H4 (cell line): ENCODE measurements around the gene RAD51B. TPM values are rescaled to one million over a fixed set of nuclear protein-coding genes. Genes with fewer than 3 reads are reported as not detected.
"Not testable (repeated sequence)": the region's sequence is repeated elsewhere in the genome, so short reads cannot be mapped to it uniquely, and the experiment has no call there.

Experiments used
- DNase-seq: peaks from one replicate; pipeline ENCODE4 v3.0.0-alpha.2; 2015; ENCODE audit warnings: low spot score
- total RNA-seq: library from RNA; depleted of rRNA; stranded (reverse); fragments of >200 nt; shearing (Covaris generic); gene quantifications from 2 replicates; pipeline ENCODE4 v1.2.3, GENCODE V29; 2014

RAD51B gene
- total RNA-seq, 1 experiment from 2014 or later: 11.2 TPM

DNA sequence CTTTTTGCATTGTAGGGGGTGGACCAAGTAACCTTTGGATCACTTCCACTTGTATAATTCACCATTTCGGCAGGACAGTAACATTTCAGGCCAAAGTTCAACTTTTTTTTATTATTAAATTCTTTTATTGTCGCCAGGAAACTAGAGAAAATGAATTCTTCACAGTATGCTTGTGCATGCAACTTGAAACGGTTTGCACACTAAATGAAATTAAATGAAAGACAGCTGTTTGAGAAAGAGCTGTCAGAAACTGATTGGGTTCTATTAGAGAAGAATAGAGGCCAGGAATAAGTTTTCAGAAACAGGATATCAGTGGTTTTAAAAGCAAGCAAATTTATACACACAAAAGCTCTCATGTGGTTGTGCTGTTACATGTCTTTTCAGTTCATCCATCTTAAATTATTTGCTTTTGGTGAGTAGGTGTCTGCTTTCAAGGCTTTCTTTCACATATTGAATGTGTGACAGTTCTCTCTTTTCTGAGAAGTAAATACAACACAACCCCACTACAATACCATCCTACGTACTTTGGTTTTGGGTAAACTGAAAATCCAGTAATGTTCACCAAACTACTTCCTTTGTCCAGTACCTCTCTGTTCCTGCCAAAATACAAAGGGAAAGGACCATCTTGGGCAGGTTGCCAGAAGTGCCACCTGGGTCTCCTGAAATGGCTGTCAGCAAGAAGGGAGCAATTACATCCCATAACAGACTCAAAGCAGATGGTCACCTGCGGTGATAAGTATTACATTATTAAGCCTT is 291.7 kb downstream of the RAD51B start:
- no peak for DNase-seq

DNA sequence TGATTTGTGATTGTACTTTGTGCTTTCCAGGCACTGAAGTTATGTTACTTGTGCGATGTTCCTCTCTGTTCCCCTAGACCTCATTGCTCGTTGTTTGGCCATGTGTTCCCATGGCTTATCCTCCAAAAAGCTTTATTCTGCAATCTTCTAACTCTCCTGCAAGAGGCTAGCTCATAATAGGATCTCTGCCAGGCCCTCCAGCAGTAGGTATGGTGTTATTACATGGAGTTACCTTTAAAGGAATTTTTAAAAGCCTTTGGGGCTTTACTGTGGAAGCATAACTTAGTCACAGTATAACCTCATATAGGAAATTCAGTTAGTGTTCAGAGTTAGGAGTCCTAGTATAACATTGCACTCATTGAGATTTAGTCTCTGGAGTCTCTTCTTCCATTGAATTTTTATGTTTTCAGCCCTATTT is 292.3 kb downstream of the RAD51B start:
- no peak for DNase-seq

DNA sequence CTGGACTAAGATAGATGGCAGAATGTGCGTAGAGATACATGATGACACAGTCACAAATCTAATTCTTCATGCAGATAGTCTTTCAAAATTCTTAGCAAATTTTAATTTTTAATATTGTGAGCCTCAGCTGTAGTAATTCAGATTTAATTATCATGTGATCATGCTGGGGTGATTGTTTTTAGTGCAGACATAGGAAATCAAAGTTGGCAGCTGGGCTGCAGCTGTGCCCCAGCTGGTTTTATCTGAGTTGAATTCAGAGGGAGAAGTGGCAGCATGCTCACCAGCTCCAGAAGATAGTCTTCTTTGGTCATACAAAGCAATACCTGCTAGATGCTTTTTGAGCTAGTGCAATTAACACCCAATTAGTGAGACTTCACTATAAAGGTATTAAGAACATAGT is 292.9 kb downstream of the RAD51B start:
- no peak for DNase-seq

DNA sequence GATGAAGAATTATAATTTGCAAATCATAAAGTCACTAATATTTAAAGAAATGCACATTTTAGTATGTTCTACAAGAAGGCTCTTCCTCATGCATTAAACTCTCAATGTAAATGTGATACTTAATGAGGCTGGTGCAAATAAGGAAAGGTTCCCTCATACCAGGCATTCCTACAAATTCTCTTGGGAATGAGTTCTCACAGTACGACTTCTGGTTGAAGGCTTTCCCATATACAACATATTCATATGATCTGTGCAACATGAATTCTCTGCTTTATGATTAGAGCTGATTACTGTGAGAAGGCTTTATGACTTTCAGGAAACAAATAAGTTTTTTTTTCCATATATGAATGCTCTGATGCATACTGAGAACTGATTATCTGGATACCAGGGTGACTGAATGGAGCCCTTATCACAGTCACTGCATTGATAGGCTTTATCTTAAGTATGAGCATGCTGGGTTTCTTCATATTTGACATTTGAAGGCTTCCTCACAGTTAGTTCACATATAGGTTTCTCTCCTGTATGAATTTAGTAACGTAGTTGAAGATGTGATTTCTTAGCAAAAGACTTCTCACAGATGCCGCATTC is 293.9 kb downstream of the RAD51B start:
- no peak for DNase-seq

DNA sequence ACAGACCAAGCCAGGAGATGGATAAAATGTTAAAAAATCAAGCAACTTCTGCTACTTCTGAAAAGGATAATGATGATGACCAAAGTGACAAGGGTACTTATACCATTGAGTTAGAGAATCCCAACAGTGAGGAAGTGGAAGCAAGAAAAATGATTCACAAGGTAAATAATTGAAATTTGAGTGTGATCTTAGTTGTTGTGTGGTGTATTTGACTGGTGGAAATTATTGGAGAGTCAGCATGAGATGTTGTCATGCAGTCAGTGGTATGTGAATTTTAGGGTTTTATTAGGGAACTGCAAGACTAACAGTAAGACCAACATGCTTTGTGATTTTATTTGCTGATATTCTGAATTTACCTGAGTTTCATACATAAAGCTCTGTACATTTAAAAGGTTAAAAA is 296.4 kb downstream of the RAD51B start:
- not testable (repeated sequence) for DNase-seq

DNA sequence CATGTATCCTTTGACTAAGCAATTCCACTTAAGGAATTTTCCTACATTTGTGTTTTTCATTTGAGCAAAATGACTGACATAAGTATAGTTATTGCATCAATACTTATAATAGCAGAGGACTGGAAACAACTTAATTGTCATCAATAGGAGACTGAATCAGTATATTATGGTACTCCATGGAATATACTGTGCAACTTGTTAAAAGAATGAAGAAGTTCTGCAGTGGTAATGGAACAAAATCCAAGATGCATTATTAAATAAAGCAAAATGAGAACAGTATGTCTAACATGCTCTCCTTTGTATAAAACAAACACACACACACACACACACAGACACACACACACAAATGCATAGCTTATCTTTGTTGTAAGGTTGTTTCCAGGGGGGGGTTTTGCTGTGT is 303.1 kb downstream of the RAD51B start:
- DNase-seq: no peak

DNA sequence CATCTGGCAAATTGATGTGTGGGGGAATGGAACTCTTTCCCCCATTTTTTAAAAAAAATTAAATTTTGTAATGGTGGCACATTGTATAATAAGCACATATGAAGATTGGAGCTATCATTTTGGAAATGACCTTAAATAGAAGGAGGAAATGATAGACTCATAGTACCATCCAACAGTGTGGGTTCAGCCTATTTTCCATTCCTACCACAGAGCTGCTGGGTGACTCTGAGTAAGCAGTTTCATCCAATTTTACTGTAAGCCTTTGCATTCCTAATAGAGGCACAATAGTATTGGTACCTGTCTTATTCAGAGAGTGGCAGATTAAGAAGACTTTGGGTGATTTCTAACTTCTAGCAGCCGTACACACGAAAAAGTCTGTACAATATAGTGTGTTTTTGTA is 304.5 kb downstream of the RAD51B start:
- DNase-seq: no peak

DNA sequence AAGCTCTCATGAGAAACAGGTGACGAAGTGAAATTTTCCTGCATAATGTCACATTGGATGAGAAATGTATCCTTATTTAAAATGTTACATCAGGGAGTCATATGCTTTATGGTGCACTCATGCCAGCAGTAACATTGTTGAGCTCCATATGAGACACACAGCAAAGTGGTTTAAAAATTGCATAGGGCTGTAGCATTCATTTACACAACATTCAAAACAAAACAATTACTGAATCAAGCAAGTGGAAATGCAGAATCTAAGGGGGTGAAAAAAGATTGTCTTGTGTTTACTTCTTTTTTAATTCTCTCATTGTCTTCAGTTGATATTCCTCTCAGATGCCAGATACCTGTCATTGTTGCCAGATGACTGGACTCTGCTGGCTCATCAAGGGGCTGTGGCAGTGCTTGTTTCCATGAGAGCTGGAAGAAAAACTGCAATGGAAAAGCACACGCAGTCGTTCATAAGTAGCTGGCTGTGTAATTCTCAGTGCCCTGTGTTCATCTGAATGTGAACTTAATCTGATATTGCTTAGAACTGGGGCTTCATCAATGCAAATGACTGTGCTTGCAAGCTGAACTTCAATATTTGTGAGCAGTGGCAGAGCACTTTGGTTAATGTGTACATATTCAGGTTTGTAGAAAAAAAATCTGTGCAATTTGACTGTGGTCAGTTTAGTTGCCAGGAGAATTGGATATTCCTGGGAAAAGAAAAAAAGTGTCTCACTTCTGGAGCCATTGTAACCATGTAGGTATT is 305.6 kb downstream of the RAD51B start:
- peak; percentile 23 for DNase-seq

DNA sequence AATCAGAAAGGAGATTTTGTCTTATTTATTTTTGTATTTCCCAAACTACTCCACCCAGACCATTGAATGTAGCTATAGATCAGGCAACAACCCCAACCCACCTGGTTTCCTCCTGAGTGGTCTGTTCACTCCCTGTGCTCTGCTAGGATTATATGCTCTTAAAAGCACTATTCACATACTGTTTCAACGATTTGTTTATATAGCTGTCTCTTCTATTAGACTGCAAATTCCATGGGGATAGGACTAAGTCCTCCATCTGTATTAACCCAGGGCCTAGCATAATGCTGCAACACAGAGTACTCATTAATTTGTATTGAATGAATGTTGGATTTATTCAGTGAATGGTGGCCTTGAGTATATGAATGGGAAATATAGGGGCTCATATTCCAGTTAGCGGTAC is 307.6 kb downstream of the RAD51B start:
- no peak for DNase-seq

DNA sequence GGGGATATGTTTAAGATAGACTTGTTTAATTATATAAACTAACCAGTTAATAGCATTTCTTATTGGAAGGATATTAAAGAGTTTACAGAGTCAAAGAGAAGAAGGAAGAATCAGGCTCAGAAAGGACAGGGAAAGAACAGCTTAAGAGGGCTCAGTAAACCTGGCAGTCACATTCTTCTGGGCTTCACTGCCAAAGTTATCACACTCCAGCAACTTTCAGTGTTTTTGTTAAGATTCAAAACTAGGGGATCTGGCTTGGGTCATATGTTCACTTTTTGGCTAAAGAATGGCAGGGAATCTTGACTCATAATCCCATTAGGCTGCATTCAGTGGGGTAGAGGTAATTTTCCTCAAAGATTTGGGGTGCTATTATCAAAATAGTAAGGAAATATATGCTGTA is 312.3 kb downstream of the RAD51B start:
- no peak for DNase-seq

DNA sequence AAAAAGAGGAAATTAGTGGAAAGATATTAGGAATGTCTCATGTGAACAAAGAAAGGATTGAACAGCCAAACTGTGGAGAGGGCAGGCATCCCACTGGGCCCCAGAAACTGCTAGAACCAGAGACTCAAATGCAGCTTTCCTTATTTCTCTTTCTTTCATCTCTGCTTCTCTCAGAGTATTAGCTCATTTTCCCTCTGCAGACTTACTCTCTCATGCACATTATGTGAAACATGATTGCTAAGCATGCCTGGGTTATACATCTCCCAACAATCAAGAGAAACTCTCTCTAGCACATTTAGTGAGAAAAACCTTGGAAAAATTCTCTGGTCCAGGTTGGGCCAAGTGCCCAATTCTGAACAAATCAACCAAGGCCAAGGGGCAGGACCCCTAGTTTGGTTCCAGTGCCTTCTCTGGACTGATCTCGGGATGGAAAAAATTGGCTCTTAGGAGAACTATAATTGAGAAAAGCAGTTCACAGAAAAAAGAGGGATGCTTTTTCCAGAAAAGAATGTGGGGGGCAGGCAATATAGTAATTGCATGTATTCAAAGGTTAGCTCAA is 313.1 kb downstream of the RAD51B start:
- DNase-seq: no peak

DNA sequence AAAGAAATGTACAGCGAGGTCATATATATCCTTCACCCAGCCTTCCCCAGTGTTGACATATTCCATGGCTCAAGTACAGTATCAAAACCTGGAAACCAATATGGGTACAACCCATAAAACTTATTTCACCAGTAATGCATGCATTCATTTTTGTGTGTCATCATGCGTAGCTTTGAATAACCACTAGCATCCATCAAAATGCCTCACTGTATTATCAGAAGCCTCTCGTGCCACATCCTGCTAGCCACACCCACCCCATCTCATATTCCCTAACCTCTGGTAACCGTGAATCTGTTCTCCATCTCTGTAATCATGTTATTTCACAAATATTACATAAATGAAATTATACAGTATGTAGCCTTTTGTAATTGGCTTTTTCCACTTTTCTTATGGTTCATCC is 314.3 kb downstream of the RAD51B start:
- no peak for DNase-seq

DNA sequence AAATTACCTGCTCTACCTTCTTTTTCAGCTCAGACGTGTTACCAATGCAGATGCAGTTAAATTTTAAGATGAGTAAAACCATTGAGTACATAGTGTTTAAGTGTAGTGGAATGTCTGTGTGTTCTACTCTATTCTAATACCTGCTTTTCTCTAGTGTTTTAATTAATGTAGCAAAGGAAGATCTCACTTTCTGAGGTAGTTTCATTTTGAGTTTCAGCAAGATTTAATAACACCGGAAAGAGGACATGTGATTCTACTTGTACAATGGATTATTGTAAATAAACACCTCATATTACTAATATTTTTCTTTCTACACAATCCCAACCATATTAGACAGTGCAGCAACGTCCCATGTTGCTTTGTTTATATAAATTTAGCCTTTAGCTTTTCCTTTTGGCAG is 315.4 kb downstream of the RAD51B start:
- no peak for DNase-seq

DNA sequence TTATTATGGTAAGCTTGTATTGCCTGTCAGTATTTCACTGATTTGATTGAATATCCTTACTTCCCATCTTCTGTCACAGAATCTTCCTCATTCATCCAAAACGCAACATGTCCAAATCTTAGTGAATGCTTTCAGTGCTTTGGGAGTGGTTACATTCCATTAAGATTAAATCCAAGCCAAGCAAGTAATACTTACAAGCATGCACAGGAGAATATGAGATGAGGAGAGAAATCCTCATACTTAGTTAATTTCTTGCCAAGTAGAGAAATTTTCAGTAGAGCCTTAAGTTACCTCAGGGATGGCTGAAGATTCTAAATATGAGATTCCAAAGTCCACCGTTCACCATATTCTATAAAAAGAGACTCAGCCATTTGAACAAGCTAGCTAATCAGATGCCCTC is 316.0 kb downstream of the RAD51B start:
- no peak for DNase-seq

DNA sequence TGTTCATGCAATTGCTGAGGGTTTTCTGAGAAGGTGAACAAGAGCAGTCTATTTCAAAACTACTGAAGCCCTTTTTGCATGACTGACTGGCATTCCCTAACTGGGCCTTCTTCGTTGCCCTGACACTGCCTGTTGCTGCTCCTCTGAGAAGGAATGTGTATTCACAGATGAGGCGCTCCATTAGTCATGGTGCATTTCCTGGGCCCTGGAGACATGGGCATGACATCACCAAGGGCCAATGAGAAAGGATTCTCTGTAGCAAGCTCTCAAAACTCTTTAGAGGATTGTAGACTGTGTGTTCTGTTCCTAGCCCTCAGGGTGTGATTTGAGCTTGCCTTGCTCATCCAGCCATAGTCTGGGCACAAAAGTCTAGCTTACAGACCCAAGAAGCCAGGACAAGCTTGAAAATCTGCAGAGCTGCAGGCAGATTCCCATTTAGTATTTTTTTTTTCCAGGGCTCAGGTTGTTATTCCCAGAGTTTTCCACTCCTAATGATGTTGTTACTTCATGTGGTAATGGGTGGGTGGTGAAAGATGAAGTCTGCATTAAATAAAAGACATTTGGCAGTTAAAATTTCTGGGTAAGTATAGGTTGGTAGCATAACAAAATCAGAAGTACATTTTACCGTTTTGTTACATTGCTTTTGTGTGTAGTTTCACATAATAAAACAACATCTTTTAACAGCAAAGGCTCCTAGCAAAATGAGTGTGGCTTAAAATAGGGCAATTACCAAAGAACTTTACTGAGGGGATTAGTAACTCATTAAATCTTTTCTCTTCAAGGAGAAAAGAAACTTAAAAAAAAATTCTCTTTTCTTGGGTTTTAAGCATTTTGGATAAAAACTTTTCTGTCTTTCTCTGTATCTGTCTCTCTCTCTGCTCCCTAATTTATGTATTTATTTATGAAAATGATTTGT is 318.4 kb downstream of the RAD51B start:
- DNase-seq: peak; percentile 97

DNA sequence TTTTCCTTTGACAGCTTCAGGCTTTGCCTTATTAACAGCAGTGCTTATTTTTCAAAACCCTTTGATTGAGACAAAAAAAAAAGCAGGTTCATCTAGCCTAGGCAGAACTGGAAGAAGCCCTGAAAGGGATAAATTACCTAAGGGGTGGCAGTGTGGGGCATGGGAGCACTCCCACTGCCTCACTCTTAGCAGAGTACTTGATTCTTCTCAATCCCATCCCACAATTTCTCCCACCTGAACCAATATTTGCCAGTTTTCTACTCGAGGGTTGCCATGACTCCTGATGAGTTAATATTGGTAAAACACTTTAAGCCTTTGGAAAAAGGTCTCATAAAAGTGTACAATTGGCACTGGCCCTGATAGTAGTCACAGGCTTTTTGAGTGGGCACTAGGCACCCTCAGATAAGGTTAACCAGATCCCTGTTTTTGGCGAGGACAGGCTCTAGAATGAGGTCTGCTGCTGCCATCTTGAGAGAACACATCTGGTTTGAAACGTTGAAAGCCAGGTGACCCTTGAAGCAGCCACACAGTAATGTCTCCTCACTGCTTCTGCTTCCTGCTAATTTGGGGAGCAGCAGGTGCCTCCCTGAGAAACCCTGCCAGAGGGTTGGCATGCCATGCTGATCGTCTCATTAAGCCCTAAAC is 320.0 kb downstream of the RAD51B start:
- no peak for DNase-seq

DNA sequence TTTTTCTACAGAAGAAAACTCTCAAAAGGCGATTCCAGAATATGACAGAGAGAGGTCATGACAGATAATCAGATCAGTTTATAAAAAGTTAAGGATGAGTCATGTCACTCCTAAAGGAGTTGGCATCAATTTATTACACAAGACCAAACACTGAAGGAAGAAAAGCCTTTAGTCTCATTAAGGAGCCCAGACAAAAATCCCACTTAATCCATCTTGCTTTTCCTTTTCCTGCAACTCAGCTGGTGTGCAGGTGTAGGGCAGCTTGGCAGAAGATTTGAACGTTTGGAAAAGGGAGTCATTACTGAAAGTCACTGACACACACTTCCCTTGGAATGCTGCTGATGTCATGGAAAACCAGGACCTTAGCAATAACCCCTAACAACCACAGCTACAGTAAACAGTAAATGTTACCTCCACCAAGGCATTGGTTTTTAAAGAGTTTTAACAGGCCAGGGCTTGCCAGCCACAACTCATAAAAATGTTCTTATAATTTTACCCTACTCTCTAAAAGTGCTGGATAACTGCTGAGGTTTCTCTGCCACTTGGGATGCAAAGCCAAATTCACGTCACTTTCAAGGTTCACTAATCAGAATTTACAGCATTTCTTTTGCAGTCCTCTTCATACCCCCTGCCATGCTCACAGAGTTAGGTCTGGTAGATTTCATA is 320.6 kb downstream of the RAD51B start:
- peak; percentile 99 for DNase-seq

DNA sequence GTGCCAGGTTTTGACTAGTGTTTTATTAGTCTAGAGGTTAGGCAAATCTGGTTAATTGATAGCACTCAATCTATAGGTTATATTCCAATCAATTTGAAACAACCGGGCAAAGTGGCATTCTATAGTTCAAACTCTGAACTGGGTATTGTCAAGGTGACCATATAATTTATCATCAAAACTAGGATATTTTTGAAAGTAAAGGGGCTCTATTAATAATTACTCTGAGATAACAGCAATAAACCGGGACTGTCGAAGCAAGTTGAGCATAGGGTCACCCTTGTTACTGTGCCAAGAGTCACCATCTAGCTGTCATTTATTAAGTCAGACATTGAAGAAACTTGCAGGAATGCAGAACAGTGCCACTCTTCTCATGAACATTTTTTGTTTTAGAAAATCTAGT is 321.2 kb downstream of the RAD51B start:
- no peak for DNase-seq

DNA sequence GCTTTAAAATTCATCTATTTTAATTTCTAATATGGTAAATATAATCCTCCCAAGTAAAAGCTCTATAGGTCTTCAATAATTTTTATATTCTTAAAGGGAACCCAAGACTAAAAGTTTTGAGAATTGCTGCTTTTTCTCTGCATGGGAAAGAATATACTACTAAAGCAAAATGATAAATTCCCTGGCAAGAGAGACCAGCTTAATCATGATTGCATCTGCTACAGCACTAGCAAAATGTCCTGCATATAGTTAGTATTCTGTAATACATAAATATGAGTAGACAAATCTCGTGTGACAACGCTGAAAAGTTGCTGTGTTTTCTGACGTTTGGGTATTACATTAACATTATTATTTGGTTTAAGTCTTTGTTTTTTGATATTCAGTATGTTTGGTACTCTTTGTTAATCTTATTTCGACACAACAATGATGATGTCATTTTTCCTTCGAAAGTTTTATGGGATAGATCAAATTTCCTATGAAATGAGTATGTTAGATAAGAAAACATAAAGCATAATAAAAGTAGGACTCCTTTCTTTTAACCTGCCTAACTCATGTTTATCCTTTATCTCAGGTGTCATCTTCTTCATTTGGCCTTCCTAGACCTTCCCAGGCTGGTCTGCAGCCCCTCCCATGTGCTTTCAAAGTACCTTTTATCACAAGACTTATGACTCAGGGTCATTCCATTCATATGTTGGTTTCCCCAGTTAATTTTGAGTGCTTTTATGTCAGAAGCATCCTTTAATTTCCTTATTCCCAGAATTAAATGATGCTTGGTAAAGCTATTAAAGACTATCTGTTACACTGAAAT is 321.9 kb downstream of the RAD51B start:
- DNase-seq: peak; percentile 29
